GM12878 (cell line): ENCODE results near the gene DDX39B.

Experiments used
- CEBPB ChIP-seq, 2 experiments: fragments of 150-350 bp in 1 of 2; IDR thresholded peaks; 2 replicates each; pipeline ENCODE4 v1.6.1; 2012 to 2014; ENCODE audit warnings: low read depth in 2 of 2, low read length in 2 of 2, borderline replicate concordance in 1 of 2, inconsistent platforms in 1 of 2
- EZH2 ChIP-seq: IDR thresholded peaks from 2 replicates; pipeline ENCODE4 v1.6.1; 2012; ENCODE audit warnings: low read depth, mild to moderate bottlenecking, control low read depth, inconsistent platforms, low read length, borderline replicate concordance; ENCODE audit not compliant: control insufficient read depth
- PAX5 ChIP-seq: IDR thresholded peaks from 2 replicates; pipeline ENCODE4 v1.6.1; 2011; ENCODE audit warnings: low read depth, low read length, borderline replicate concordance
- PAX8 ChIP-seq: fragments of 450-650 bp; IDR thresholded peaks from 2 replicates; pipeline ENCODE4 v1.6.1; 2017; ENCODE audit warnings: mild to moderate bottlenecking, moderate library complexity

DNA sequence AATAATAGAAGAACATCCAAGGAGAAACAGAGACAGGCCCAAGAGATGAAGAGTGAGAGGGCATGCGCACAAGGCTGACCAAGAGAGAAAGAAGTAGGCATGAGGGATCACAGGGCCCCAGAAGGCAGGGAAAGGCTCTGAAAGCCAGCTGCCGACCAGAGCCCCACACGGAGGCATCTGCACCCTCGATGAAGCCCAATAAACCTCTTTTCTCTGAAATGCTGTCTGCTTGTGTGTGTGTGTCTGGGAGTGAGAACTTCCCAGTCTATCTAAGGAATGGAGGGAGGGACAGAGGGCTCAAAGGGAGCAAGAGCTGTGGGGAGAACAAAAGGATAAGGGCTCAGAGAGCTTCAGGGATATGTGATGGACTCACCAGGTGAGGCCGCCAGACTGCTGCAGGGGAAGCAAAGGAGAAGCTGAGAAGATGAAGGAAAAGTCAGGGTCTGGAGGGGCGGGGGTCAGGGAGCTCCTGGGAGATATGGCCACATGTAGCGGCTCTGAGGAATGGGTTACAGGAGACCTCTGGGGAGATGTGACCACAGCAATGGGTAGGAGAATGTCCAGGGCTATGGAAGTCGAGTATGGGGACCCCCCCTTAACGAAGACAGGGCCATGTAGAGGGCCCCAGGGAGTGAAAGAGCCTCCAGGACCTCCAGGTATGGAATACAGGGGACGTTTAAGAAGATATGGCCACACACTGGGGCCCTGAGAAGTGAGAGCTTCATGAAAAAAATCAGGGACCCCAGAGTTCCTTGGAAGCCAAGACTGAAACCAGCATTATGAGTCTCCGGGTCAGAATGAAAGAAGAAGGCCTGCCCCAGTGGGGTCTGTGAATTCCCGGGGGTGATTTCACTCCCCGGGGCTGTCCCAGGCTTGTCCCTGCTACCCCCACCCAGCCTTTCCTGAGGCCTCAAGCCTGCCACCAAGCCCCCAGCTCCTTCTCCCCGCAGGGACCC, 32.6 kb upstream of the DDX39B start:
- no peak for TF ChIP-seq PAX5
- no peak for TF ChIP-seq EZH2
- TF ChIP-seq CEBPB (IDR thresholded peaks at IDR 0.05; ENCODE audit: borderline replicate concordance in 1 of 2, low read depth in 2 of 2, low read length in 2 of 2): no peak
- TF ChIP-seq PAX8: no peak
